Measurements from ENCODE around the gene ERRFI1.

Gene ERRFI1

GRCh38 chr1:8018492-8019228 lies 7.4 kb downstream of the ERRFI1 start:
- DNase-seq (ENCODE audit: low read depth, low spot score): no peak

- DNase-seq (ENCODE audit: low read depth, low spot score): no peak
Observed at GRCh38 chr1:8017495-8018197, 8.5 kb downstream of the ERRFI1 start.

- DNase-seq (ENCODE audit: low read depth, low spot score): no peak
Observed at GRCh38 chr1:8016895-8017241, 9.2 kb downstream of the ERRFI1 start.

DNA sequence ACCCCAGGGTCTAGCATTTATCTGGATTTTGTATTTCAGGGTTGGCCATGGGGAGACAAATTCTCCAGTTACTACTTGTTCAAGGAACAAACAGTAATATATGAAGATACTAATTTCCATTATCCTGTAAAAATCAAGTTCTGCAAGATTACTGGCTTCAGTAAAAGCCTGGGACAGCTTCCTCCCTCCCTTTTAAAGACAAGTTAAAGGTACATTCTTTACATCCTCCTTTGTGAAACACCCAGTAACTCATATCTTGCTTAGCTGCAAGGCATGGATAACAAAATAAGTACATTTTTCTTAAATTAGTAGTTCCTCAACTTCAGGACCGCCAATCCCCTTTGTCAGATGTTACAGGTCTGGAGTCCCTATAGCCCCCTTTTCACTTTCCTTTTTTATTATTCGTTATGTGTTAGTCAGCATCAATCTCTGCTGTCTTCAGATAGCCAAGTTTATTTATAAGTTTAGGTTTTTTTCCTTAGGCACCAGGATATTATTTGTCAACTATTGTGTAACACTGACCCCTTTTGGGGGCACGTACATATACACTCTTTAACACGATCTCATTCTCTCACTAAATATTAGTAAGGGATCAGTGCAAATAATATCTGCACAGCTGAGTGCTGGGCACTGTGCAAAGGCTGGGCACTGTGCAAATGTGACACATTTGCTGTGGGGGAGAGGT lies 9.8 kb downstream of the ERRFI1 start:
- DNase-seq (ENCODE audit: low read depth, low spot score): no peak

GRCh38 chr1:8015809-8016165 lies 10.3 kb downstream of the ERRFI1 start:
- DNase-seq (ENCODE audit: low read depth, low spot score): no peak

GRCh38 chr1:8015036-8015808 lies 10.9 kb downstream of the ERRFI1 start:
- no peak for DNase-seq (ENCODE audit: low read depth, low spot score)

DNA sequence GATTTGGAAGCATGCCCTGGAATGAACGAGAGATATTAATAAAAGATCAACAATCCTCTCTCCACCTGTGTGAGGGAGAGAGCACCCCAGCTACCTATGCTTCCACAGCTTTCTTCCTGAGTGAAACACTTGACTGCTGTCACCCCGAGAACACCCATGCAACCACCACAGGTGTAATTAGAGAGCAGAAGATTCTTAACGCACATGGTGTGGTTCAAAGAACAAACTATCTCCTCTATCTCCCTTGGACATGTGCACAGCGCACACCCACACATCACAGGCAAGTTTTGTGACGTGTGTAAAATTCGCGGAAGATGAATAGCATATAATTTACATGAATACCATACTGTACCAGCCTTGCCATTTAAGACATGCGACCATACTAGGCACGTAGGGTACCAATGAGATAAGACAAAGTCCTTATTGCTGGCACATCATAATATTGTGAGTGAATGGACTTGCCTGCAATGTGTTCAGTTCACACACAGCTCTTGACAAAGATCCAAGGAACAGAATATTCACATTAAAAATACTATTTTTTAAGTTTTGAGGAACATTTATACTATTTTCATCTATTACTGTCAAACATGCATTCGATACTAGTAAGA lies 11.6 kb downstream of the ERRFI1 start:
- no peak for DNase-seq (ENCODE audit: low read depth, low spot score)

DNA sequence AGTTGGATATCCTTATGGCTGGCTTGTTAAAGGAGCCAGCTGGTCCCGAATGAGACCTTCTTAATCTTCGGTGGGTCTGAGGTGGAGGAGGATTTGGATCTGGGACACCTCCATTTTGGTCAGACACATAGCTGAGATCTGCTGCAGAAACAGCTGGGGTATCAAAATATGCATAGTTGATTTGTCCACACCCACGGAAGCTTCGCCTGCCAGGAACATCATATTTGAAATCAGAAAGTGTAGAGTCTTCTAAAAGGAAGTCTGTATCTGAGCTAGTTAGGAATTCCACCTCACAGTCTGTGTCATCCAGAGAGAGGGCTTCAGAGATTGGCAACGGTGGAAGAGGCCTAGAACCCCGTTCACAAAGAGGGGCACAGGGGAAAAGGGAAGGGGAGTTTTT lies 12.3 kb downstream of the ERRFI1 start:
- no peak for DNase-seq (ENCODE audit: low read depth, low spot score)

DNA sequence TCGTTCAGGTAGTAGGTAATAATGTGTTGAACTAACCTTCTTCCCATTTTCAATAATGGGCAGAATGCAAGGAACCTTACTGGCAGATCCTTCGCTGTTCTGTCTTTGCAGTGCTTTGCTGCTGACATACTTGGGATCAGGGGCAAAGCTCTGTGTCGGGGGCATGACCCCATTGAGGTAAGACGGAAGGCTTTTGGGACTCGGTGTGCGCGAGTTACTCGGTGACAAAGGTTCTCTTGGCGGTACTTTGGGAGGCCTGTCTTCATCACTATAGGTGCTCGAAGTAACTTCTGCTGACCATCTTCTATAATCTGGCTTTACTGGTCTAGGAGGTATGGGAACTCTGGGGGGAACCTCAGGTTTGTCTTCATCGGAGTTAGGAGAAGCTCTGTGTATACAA lies 12.7 kb downstream of the ERRFI1 start:
- DNase-seq (ENCODE audit: low read depth, low spot score): no peak

DNA sequence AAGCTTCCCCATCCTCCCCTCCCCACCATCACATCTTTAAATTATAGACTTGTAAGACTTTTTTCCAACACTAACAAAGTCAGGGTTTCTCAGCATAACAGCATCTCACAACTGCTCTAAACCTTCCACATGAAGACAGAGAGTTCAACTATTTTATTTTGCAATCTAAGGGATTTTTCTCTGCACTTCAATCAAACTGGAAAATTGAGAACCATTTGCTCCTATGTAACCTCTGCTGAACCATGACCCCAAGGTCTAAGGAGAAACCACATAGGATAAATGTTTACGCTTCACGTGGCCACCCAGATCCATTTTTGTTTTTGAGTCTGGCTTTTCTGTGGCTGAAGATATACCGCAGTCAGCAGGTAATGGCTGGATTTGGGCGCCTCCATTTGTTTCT lies 13.2 kb downstream of the ERRFI1 start:
- no peak for DNase-seq (ENCODE audit: low read depth, low spot score)

DNA sequence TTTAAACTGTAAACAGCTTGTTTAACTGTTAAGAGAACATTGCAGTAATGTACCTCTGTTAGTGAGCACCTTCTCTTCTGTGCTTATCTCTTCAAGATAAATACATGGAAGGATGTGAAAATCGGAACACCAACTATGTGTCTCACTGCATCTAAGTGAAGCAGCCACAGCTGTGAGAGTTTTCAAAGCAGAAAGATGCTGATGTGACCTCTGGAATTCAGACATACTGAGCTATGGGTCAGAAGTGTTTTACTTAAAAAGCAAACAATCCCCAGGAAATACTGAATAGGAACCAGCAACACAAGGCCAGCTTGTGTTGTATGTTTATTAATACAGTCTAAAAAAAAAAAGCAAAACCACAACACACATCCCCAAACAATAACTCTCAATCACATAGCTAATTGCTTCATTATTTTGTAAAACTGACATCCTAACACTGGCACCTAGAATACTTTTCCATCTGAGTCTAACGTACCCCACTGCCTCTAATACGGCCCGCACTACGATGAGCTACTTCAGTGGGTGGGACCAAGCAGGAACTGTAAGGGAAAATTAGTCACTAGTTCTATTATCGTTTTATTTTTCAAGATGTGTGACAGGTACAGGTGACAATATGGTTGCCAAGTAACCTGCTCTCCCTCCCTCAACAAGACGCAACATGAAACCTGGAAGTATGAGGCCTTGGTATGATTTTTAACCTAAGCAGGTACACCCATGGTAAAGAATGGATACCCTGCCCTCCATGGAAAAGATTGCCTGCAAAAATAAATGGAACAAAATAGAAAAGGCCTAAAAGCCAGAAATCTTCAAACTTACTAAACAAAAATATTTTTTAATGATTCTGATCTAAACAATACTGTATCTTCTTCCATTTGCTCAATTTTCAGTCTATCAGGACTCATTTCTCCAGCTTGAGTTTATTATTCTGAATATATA lies 13.9 kb downstream of the ERRFI1 start:
- DNase-seq (ENCODE audit: low read depth, low spot score): no peak

GRCh38 chr1:8011016-8011415 lies 15.1 kb downstream of the ERRFI1 start:
- no peak for DNase-seq (ENCODE audit: low read depth, low spot score)

GRCh38 chr1:8010080-8010664 lies 15.9 kb downstream of the ERRFI1 start:
- no peak for DNase-seq (ENCODE audit: low read depth, low spot score)

DNA sequence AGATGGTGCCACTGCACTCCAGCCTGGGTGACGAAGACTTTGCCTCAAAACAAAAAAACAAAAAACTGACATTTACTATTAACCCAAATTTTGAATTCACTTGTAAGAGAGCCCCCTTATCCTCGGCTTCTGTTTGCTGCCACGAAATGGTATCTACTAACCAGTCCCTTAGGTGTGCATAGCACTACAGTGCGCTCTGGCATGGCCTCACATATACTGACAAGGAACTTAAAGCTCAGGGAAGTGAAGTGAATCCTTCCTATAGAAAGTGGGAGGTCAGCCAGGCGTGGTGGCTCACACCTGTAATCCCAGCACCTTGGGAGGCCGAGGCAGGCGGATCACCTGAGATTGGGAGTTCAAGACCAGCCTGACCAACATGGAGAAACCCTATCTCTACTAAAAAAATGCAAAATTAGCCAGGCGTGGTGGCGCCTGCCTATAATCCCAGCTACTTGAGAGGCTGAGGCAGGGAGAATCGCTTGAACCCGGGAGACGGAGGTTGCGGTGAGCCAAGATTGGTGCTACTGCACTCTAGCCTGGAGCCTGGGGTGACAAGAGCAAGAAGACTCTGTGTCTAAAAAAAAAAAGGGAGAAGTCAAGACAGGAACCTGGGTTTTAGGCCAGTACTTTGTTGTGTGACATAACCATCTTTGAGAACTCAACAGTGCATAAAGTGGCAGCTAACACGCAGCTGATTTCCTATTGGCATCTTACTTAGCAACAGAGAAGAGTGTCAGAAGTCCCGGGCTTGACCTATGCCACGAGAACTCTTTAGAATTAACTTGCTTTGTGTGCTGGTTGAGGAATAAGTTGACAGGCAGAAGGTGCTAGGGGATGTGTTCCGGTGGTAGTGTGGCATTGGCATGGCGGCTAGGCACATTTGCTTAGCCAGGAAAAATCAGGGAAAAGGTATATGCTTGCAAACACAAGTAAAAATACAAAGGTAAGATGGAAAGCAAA lies 16.8 kb downstream of the ERRFI1 start:
- DNase-seq (ENCODE audit: low read depth, low spot score): no peak

DNA sequence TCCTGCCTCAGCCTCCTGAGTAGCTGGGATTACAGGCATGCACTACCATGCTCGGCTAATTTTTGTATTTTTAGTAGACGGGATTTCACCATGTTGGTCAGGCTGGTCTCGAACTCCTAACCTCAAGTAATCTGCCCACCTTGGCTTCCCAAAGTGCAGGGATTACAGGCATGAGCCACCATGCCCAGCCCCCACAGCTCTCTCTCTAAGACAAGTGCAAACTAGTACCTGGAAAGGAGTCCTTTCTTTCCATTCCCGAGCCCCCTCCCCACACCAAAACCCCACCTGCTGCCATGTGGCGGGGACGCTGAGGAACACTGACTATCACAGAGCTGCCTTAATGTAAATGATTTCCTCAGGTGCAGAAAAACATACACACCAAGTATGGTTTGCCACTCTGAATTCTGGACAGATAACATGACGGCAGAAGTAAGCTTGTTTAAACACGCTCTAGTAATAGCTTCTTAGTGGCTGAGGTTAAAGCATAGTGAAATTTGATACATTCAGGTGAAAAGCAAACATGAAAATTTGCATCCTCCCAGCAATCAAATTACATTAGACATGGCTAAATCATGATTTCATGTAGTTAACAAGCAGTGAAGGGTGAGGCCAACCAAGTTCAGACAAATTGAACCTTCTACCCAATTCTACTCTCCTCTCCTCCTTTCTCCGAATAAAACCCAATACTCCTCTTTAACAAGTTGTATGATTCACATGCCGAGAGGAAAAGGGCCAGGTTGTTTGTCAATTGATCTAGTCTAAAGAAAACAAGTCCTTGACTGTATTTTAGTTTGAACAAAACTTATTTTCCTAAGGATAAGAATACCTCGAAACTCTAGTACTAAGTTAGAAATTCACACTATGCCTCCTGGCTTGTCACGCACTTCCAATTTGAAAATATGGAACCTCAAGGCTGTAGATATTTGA lies 19.8 kb downstream of the ERRFI1 start:
- no peak for DNase-seq (ENCODE audit: low read depth, low spot score)

DNA sequence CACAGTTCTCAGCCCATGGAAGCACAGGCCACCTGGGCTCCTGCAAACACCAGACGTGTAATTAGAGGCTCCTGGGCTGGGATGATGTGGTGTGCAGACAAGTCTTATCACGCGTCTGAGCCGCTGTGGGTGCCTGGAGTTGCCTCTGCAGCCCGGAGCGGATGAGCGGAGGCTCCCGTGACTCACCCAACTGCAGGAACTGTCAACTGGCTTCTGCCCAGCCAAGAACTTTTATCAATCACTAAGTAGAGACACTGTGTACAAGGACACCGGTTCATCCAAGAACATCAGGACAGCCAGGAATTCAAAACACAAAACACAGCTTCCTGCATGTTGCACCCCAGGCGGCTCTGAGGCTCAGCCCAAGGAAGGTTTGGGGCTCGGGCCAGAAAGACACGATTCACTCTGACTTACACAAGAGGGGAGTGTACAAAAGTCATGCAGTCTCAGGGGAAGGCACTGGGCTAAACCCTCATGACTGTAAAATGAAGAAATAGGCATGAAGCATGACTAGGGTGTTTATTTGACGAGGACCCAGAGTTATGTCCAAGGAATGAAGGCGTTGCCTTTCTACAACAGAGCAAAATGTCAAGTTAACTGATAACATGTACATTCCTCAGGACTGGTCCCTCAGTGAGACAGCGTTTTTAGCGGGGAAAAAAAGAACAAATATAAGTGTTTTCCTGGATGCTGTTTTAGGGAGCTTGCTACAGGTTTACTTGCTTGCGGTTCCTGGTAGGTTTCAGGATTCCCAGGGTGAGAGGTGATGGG lies 21.1 kb downstream of the ERRFI1 start:
- no peak for DNase-seq (ENCODE audit: low read depth, low spot score)

DNA sequence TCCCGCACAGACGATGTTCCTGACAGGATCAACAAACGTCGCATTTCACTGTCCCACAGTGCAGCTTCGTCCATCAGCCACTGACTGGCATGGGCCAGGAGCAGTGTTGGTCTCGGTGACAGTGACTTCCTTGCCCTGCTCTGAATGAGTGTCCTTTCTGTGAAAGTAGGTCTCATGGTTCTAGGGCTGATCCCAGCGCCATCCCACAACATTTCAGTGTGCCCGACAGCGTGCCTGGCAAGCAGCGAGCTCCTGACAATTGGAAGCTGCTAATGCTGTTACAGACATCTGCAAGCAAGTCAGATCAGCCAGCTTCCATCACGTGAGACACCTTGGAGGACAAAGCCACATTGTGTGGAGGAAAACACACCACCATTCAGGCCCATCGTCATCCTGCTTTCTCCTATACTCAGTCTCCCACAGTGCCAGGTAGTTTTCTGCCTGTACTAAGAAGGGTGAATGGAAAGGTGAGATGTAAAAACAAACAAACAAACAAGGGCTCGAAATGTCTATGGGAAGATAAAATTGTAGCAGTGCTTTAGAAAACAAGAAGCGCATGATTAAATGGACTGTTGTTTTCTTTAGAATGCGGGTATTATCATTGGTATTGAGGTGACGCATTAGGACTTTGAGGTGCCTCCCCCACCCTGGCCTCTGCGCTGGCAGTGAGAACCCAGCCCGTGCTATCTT lies 21.9 kb downstream of the ERRFI1 start:
- no peak for DNase-seq (ENCODE audit: low read depth, low spot score)
